CD4-positive, alpha-beta memory T cell (primary cell): ENCODE results near the gene ARPC2. TPM values are rescaled to one million over a fixed set of nuclear protein-coding genes. Genes with fewer than 3 reads are reported as not detected.
A peak's percentile ranks its signal among the peaks of the same experiment; 100 is the strongest.

Experiments used
- CTCF ChIA-PET: fragments of 350-600 bp; sonication (Branson Sonifier 250); formaldehyde crosslinking; loops from one replicate; lab custom pipeline; 2021; ENCODE audit warnings: inconsistent platforms; ENCODE audit not compliant: partially characterized antibody; lab: Charles Lee
- POLR2A ChIA-PET: fragments of 350-600 bp; sonication (Branson Sonifier 250); formaldehyde crosslinking; loops from one replicate; lab custom pipeline; 2021; ENCODE audit not compliant: partially characterized antibody; lab: Charles Lee
- DNase-seq, 5 donors: peaks; one replicate each; pipeline versions ENCODE4 v3.0.0 to v3.0.0-alpha.2; 2020 to 2022; ENCODE audit warnings: mixed read lengths in 1 of 5
- H3K27ac ChIP-seq: one replicate; pipeline ENCODE4 v1.7.0; 2013; ENCODE audit warnings: low read depth, low read length
- H3K27me3 ChIP-seq: 2 replicates; pipeline ENCODE4 v1.7.0; 2013; ENCODE audit warnings: mild to moderate bottlenecking, low read length, moderate library complexity; ENCODE audit not compliant: insufficient read depth
- H3K36me3 ChIP-seq: 2 replicates; pipeline ENCODE4 v1.7.0; 2013; ENCODE audit warnings: mild to moderate bottlenecking, low read length, moderate library complexity; ENCODE audit not compliant: insufficient read depth
- H3K4me1 ChIP-seq: 2 replicates; pipeline ENCODE4 v1.7.0; 2013; ENCODE audit warnings: mild to moderate bottlenecking, low read length, moderate library complexity; ENCODE audit not compliant: insufficient read depth
- H3K4me3 ChIP-seq, 2 donors: one replicate each; pipeline ENCODE4 v1.7.0; 2013; ENCODE audit warnings: low read length in 2 of 2, mild to moderate bottlenecking in 1 of 2
- H3K9me3 ChIP-seq, 2 donors: one replicate each; pipeline ENCODE4 v1.7.0; 2013; ENCODE audit warnings: low read length in 2 of 2, control low read depth in 1 of 2; ENCODE audit not compliant: control insufficient read depth in 1 of 2
- H3K27ac Mint-ChIP-seq, 7 donors: one replicate each; pipeline ENCODE4 v1.8.0; 2020 to 2021; ENCODE audit warnings: mixed read lengths in 7 of 7, mild to moderate bottlenecking in 6 of 7, inconsistent platforms in 3 of 7, moderate library complexity in 3 of 7
- H3K27me3 Mint-ChIP-seq, 2 donors: one replicate each; pipeline ENCODE4 v1.8.0; 2020 to 2021; ENCODE audit warnings: mixed read lengths in 2 of 2
- H3K36me3 Mint-ChIP-seq, 2 donors: one replicate each; pipeline ENCODE4 v1.8.0; 2020 to 2021; ENCODE audit warnings: mixed read lengths in 2 of 2, inconsistent platforms in 1 of 2, mild to moderate bottlenecking in 1 of 2
- H3K4me1 Mint-ChIP-seq, 4 donors: one replicate each; pipeline ENCODE4 v1.8.0; 2020 to 2021; ENCODE audit warnings: mixed read lengths in 4 of 4, mild to moderate bottlenecking in 1 of 4
- H3K4me3 Mint-ChIP-seq, 8 donors: one replicate each; pipeline ENCODE4 v1.8.0; 2020 to 2021; ENCODE audit warnings: mixed read lengths in 8 of 8, mild to moderate bottlenecking in 7 of 8, moderate library complexity in 6 of 8, inconsistent platforms in 3 of 8
- H3K9me3 Mint-ChIP-seq, 8 donors: one replicate each; pipeline ENCODE4 v1.8.0; 2020 to 2021; ENCODE audit warnings: mixed read lengths in 8 of 8, mild to moderate bottlenecking in 5 of 8, inconsistent platforms in 3 of 8, moderate library complexity in 1 of 8
- intact Hi-C: fragments of 100-400 bp; cut with micrococcal nuclease; formaldehyde crosslinking; loops from one replicate; pipeline ENCODE4 v1.15.1; 2023
- polyA plus RNA-seq, 2 donors: library from polyadenylated mRNA; unstranded; fragments of 300-500 nt; fragmentation: Illumina TruSeq; gene quantifications; one replicate each; pipeline ENCODE4 v1.2.3, GENCODE V29; 2021
- total RNA-seq, 2 experiments: library from RNA; stranded (reverse); gene quantifications; one replicate each; pipeline ENCODE4 v1.2.3, GENCODE V29; 2021

The ARPC2 gene
- total and polyA plus RNA-seq, 4 experiments from 2014 or later, result 412 to 1,042 (median 628) TPM

DNA sequence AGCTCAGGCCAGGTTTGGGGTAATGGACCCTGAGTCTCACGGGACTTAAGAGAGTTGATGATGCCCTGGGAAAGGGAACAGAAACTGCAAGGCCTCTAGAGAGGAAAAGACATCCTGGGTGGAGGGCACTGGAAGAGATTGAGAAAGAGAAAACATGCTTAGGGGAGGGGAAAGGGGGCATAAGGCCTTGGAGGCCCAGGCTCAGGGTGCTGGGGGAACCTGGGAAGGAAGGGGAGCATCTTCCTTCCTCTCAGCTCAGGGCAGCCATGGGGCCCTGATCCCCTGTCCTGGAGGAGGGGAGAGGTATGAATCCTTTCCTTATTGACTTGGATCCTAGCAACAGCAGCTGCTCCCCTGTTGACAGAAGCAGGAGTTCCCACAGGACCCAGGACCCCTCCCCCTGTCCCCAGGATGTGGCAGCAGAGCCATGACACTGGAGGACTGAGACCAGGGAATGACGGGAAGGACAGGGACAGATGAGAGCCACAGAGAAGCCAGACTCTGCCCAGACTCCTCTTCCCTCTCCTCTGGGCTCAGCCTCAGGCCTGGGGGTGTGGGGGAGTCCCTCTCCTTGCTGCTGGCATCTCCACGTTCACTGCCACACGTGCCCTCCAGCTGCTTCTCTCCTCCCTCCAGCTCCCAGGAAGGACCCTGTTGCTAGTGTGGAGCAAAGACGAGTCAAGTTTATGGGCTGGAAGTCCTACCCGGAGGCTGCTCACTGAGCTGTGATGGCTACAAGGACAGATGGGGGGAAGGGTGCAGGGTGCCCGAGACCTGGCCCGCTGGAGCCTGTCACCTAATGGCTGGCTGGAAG is 44.6 kb downstream of the ARPC2 start:
- H3K9me3 Mint-ChIP-seq, result no peaks in the 10 kb centered on the region
- no peaks in the 10 kb centered on the region for H3K9me3 ChIP-seq
- intact Hi-C loops, result no loop called here
- peaks cover 11 to 26% (median 13%) of the 10 kb centered on the region in 4 donors for H3K4me1 Mint-ChIP-seq
- no peak overlapping the region for H3K27ac ChIP-seq
- H3K27ac Mint-ChIP-seq, result peak overlapping the region in 2 of 7 donors; percentile 10 to 82
- H3K36me3 Mint-ChIP-seq, result peaks cover 8 to 28% of the 10 kb centered on the region in 2 donors
- DNase-seq, result no peak
- H3K27me3 ChIP-seq, result no peaks in the 10 kb centered on the region
- H3K36me3 ChIP-seq, result peaks cover 37% of the 10 kb centered on the region
- ChIA-PET POLR2A (interaction anchor here (0.9 kb wide), 1 partner anchor 41 kb away, joined by 4 read pairs; no protein-coding TSS in a partner anchor), CTCF (interaction anchor here (0.9 to 10.5 kb wide), 3 partner anchors 9 to 77 kb away, joined by 3 to 157 read pairs (median 3); no protein-coding TSS in a partner anchor)
- no peak overlapping the region for H3K4me3 Mint-ChIP-seq
- H3K27me3 Mint-ChIP-seq, result no peaks in the 10 kb centered on the region
- H3K4me3 ChIP-seq, result no peak overlapping the region
- peaks cover 10% of the 10 kb centered on the region for H3K4me1 ChIP-seq

DNA sequence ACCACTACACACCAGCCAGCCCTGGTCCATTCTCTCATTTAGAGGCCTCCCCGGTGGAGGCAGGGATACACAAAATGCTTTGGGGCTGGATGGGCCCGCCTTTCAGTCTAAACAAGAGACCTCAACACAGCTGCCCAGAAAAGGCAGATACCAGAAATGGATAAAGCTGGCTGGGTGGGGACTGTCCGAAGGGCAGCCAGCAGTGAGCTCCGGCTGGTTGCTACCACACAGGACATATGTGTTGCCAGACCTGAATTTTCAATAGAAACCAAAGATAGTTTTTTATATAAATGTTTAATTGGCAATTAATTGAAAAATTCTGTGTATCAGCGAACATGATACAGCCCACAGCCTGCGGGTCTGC is 45.2 kb downstream of the ARPC2 start:
- POLR2A ChIA-PET, result interaction anchor here (0.9 kb wide), 1 partner anchor 41 kb away, joined by 4 read pairs; no protein-coding TSS in a partner anchor
- Mint-ChIP-seq H3K27ac (peak overlapping the region in 1 of 7 donors; percentile 10), H3K36me3 (peaks cover 14 to 31% of the 10 kb centered on the region in 2 donors), H3K9me3 (no peaks in the 10 kb centered on the region), H3K27me3 (no peaks in the 10 kb centered on the region), H3K4me1 (peaks cover 13 to 22% (median 15%) of the 10 kb centered on the region in 4 donors), H3K4me3 (no peak overlapping the region)
- H3K4me3 ChIP-seq, result no peak overlapping the region
- no peak overlapping the region for H3K27ac ChIP-seq
- H3K27me3 ChIP-seq, result no peaks in the 10 kb centered on the region
- peaks cover 5% of the 10 kb centered on the region for H3K4me1 ChIP-seq
- CTCF ChIA-PET, result interaction anchor here (1.1 to 10.5 kb wide), 2 partner anchors 10 to 77 kb away, joined by 3 to 157 read pairs; no protein-coding TSS in a partner anchor
- DNase-seq, result no peak
- H3K36me3 ChIP-seq, result peaks cover 43% of the 10 kb centered on the region
- intact Hi-C loops, result no loop called here
- H3K9me3 ChIP-seq, result no peaks in the 10 kb centered on the region

- DNase-seq, result no peak
- intact Hi-C loops, result no loop called here
- CTCF ChIA-PET, result interaction anchor here (1.1 to 10.5 kb wide), 2 partner anchors 9 to 78 kb away, joined by 3 to 157 read pairs; no protein-coding TSS in a partner anchor
- H3K36me3 ChIP-seq, result peaks cover 48% of the 10 kb centered on the region
- H3K4me1 ChIP-seq, result no peaks in the 10 kb centered on the region
- H3K9me3 ChIP-seq, result no peaks in the 10 kb centered on the region
- H3K4me3 ChIP-seq, result no peak overlapping the region
- no peaks in the 10 kb centered on the region for H3K9me3 Mint-ChIP-seq
- H3K27ac Mint-ChIP-seq, result peak overlapping the region in 2 of 7 donors; percentile 23 to 30
- H3K36me3 Mint-ChIP-seq, result peaks cover 19 to 32% of the 10 kb centered on the region in 2 donors
- H3K4me3 Mint-ChIP-seq, result no peak overlapping the region
- no peaks in the 10 kb centered on the region for H3K27me3 ChIP-seq
- POLR2A ChIA-PET, result no interaction called here
- no peaks in the 10 kb centered on the region for H3K27me3 Mint-ChIP-seq
- H3K4me1 Mint-ChIP-seq, result peaks cover 8 to 21% (median 14%) of the 10 kb centered on the region in 4 donors
- no peak overlapping the region for H3K27ac ChIP-seq
Measured at GRCh38 chr2:218262631-218263586, 45.9 kb downstream of the ARPC2 start.

- no peak overlapping the region for H3K4me3 ChIP-seq
- intact Hi-C loops, result no loop called here
Measured at GRCh38 chr2:218263817-218264641, 47.0 kb downstream of the ARPC2 start.

GRCh38 chr2:218264773-218265561 is 48.0 kb downstream of the ARPC2 start:
- Histone ChIP-seq H3K4me3 (no peak overlapping the region), H3K27ac (no peak overlapping the region), H3K36me3 (peaks cover 48% of the 10 kb centered on the region), H3K9me3 (no peaks in the 10 kb centered on the region), H3K27me3 (no peaks in the 10 kb centered on the region), H3K4me1 (peaks cover 7% of the 10 kb centered on the region)
- H3K4me3 Mint-ChIP-seq, result peak overlapping the region in 1 of 8 donors; percentile 49
- H3K4me1 Mint-ChIP-seq, result peaks cover 13 to 33% (median 20%) of the 10 kb centered on the region in 4 donors
- CTCF ChIA-PET, result no interaction called here
- intact Hi-C loops, result no loop called here
- no peak for DNase-seq
- no peaks in the 10 kb centered on the region for H3K9me3 Mint-ChIP-seq
- H3K27me3 Mint-ChIP-seq, result no peaks in the 10 kb centered on the region
- H3K27ac Mint-ChIP-seq, result peak overlapping the region in 1 of 7 donors; percentile 55
- POLR2A ChIA-PET, result no interaction called here
- H3K36me3 Mint-ChIP-seq, result peaks cover 22 to 39% of the 10 kb centered on the region in 2 donors

More at GRCh38 chr2:218263817-218264641, 47.0 kb downstream of the ARPC2 start:
- peak overlapping the region in 1 of 8 donors; percentile 11 for H3K4me3 Mint-ChIP-seq
- CTCF ChIA-PET, result no interaction called here
- Histone ChIP-seq H3K27me3 (no peaks in the 10 kb centered on the region), H3K36me3 (peaks cover 48% of the 10 kb centered on the region), H3K4me1 (peaks cover 3% of the 10 kb centered on the region), H3K9me3 (no peaks in the 10 kb centered on the region), H3K27ac (no peak overlapping the region)
- peaks cover 8 to 25% (median 15%) of the 10 kb centered on the region in 4 donors for H3K4me1 Mint-ChIP-seq
- no peaks in the 10 kb centered on the region for H3K27me3 Mint-ChIP-seq
- POLR2A ChIA-PET, result no interaction called here
- peak overlapping the region in 2 of 7 donors; percentile 47 to 78 for H3K27ac Mint-ChIP-seq
- no peaks in the 10 kb centered on the region for H3K9me3 Mint-ChIP-seq
- no peak for DNase-seq
- H3K36me3 Mint-ChIP-seq, result peaks cover 19 to 32% of the 10 kb centered on the region in 2 donors

DNA sequence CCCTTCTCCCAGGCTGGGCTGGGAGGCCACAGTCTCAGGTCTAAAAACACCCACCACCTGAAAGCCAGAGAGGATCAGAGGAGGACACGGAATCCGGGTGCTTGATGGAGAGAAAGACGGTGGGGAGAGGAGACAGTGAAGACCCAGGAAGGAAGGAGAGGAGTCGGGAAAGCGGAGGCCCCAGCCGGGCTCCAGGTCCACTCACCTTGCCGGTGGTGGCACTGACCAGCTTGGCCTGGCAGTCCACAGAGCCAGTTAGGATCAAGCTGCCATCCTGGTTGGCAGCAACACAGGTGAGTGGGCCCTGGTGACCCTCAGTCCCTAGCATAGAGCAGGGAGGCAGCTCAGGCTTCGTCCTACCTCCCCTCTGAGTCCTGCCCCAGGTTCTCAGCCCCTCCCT is 48.6 kb downstream of the ARPC2 start:
- peaks cover 48% of the 10 kb centered on the region for H3K36me3 ChIP-seq
- Mint-ChIP-seq H3K36me3 (peaks cover 22 to 44% of the 10 kb centered on the region in 2 donors), H3K4me3 (peak overlapping the region in 1 of 8 donors; percentile 49), H3K27me3 (no peaks in the 10 kb centered on the region), H3K4me1 (peaks cover 15 to 35% (median 23%) of the 10 kb centered on the region in 4 donors), H3K27ac (peak overlapping the region in 1 of 7 donors; percentile 71), H3K9me3 (no peaks in the 10 kb centered on the region)
- no peak for DNase-seq
- intact Hi-C loops, result no loop called here
- H3K27ac ChIP-seq, result no peak overlapping the region
- POLR2A ChIA-PET, result no interaction called here
- H3K4me1 ChIP-seq, result peaks cover 8% of the 10 kb centered on the region
- H3K4me3 ChIP-seq, result no peak overlapping the region
- CTCF ChIA-PET, result interaction anchor here (2.6 kb wide), 1 partner anchor 8 kb away, joined by 11 read pairs; no protein-coding TSS in a partner anchor
- H3K27me3 ChIP-seq, result no peaks in the 10 kb centered on the region
- H3K9me3 ChIP-seq, result no peaks in the 10 kb centered on the region
